Measurements from ENCODE around the gene CLCF1.

GRCh38 chr11:67369801-67370284 is 3.6 kb downstream of the CLCF1 start:
- TF ChIP-seq CTCF (IDR thresholded peaks at IDR 0.05) (no peak), POLR2A (IDR thresholded peaks at IDR 0.05) (no peak), EP300 (IDR thresholded peaks at IDR 0.05) (no peak)
